K562 (cell line): ENCODE data around the gene TF.

Experiments used
- CTCF ChIP-seq, 3 experiments: IDR thresholded peaks in 2 of 3; conservative IDR thresholded peaks in 1 of 3; 2 replicates each; pipeline ENCODE4 v1.5.1; 2011 to 2012; ENCODE audit warnings: low read length in 3 of 3, mild to moderate bottlenecking in 3 of 3, control low read depth in 2 of 3, improper control_type of control experiment in 1 of 3, inconsistent platforms in 1 of 3, low read depth in 1 of 3, mixed read lengths in 1 of 3, moderate library complexity in 1 of 3; ENCODE audit not compliant: insufficient read depth in 2 of 3
- TF ChIP-seq, protein P1 (sequence below): fragments of 250-450 bp; sonication (Bioruptor Pico); IDR thresholded peaks from 2 replicates; pipeline ENCODE4 v1.5.1; 2021; ENCODE audit warnings: mild to moderate bottlenecking

DNA sequence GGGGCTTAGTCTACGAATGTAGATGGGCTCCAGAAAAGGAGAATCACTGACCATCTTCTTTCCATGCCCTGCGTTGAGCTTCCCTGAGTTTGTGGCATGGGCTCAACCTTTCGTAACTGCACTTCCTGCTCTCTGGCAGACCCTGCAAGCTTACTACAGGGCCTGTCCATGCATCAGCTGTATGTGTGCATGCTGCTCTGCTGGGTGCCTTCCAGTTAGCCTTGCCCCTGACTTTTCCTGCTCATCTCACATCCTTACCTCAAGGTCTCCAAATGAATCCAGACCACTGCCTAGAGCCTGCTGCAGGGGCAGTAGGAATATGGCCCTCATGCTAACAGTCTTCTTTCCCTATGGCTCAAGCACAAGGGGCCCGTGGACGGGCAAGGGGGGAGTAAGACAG is 2.0 kb upstream of the TF start:
- TF ChIP-seq, protein P1, sequence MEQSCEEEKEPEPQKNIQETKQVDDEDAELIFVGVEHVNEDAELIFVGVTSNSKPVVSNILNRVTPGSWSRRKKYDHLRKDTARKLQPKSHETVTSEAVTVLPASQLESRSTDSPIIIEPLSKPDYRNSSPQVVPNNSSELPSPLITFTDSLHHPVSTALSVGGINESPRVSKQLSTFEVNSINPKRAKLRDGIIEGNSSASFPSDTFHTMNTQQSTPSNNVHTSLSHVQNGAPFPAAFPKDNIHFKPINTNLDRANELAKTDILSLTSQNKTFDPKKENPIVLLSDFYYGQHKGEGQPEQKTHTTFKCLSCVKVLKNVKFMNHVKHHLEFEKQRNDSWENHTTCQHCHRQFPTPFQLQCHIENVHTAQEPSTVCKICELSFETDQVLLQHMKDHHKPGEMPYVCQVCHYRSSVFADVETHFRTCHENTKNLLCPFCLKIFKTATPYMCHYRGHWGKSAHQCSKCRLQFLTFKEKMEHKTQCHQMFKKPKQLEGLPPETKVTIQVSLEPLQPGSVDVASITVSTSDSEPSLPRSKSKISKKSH (CRISPR knock-in tag), result no peak
- TF ChIP-seq CTCF (IDR thresholded peaks at IDR 0.05 in 2 of 3, conservative IDR thresholded peaks at IDR 0.05 in 1 of 3; ENCODE audit: insufficient read depth in 2 of 3, low read depth in 1 of 3, low read length in 3 of 3), result no peak
